Stimulated activated CD8-positive, alpha-beta memory T cell treated with anti-CD3 and anti-CD28 coated beads, Interleukin-15, amount 100 ng/mL, for 24 hours (primary cell): ENCODE results near the gene MBTPS1.

Source experiments
- DNase-seq: peaks from one replicate; pipeline ENCODE4 v3.0.0-alpha.2; 2020; ENCODE audit warnings: low read depth

Gene MBTPS1

DNA sequence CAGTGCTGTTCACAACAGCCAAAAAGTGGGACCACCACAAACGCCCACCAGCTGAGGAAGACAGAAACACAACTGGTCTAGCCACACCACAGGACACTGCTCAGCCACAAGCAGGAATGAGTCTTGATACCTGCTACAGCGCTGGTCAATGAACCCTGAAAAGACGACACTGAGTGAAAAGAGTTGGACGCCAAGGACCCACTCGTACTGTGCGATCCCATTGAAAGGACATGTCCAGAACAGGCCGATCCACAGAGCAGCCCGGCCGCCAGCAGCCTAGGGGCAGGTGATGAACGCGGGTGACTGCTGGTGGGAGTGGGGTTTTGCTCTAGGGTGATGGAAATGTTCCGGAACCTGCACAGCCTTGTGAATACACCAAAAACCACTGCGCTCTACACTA, 63.5 kb downstream of the MBTPS1 start:
- DNase-seq = no peak

DNA sequence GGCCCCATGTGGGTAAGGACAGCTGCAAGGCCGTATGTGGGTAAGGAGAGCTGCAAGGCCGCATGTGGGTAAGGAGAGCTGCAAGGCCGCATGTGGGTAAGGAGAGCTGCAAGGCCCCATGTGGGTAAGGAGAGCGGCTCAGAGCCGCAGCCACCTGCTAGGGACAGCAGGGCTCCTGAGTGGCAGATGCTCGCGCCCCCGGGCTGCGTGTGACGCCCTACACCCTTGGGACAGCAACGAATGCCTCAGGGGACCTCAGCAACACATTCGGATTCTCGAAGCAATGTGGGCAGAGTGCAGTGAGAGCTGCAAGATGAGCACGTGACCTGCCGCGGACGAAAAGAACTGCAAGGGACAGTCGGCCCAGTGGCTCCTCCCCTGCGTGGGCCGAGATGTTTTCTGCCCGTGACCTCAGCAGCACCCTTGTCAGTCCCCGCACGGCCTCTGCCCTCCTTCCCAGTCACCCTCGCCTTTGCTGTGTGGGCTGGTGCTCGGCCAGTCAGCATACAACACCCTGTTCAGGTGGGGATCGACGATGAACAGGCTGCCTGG, 64.6 kb downstream of the MBTPS1 start:
- no peak for DNase-seq

DNA sequence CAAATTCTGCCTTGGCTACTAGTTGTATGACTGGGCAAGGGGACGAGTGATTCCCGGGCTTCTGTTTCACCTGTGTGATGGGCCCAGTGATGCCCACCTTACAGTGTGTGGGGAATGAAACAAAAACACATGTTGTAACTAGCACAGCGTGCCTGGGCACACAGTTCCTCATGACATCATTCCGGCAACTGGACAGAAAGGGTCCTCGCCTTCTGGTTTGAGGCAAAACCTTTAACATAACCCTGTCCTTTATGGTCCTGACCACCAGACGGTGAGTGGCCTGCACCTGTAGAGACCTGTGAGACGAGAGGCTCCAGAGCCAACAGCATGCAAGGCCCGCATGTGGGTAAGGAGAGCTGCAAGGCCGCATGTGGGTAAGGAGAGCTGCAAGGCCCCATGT, 66.4 kb downstream of the MBTPS1 start:
- no peak for DNase-seq

DNA sequence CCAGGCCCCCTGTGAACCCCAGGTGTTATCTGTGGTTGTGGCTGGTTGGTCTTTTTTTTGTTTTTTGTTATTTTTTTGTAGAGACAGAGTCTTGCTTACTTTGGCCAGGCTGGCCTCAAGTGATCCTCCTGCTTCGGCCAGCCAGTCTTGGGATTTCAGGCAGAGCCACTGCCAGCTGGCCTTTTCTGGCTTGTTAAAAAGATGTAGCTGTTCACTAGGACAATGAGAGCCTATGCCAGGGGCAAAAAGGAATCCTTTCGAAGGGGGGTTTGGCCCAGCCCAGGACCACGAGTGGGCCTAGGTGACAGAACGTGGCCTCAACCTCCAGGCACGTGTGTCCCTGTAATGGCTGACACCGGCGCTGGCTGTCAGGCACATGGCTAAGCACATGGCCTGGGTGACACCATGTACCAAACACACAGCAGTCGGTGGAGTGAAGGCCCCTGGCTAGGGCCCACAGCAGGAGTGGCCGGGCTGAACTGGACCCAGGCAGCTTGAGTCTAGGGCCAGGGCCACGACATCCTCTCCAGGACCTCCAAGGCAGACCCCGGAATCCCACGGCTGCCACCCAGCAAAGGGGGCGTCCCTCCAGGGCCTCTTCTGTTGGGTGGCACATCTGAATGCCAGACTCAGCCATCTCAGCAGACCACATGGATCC, 67.2 kb downstream of the MBTPS1 start:
- DNase-seq = no peak

DNA sequence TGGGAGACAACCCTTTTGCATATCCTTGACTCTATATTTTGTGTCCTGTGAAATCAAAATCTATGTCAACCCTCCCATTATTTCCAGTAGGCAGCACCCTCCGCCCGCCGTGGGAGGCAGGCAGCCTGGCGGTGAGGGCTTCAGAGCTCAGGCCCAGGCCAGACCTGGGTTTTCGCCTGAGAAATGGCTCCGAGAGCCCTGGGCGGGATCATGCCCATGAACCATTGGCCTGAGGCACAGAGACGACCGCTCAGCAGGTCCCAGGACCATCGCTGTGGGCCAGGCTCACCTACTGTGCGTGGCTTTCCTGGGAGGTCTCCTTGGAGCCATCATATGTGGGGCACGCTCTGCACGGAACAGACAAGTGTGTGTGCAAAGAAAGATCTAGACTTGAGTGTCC, 67.9 kb downstream of the MBTPS1 start:
- DNase-seq = no peak

DNA sequence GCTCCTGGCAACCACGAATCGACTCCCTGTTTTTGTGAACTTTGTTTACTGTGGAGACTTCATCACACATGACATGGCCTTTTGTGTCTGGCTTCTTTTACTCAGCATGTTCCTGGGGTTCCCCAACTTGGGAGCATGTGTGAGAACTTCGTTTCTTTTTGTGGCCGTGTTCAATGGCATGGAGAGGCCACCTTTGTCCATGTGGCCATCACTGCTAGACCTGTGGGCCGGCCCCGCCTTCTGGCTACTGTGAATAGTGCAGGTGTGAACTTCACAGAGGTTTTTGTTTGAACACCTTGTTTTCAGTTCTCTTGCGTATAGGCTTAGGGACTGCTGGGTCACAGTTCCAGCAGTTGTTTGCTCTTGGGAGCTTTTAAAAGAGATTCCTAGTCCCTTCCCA, 68.5 kb downstream of the MBTPS1 start:
- DNase-seq = no peak

DNA sequence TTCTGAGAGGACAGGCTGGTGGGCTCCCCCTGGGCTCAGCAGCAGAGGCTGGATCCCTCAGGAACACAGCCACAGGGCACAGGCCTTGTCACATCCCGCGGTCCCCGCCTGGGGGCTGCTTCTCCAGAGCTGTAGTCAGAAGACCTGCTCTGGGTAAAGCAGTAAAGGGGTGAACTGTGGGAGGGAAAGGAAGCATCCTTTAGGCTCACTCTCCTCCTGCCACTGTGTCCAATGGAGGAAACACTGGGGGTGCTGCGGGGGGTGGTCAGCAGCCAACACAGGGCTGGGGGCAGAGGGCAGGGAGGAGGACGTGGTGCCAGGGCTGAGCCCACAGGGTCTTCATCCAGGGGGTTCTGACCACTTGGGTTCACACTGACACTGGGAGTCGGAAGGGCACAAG, 69.1 kb downstream of the MBTPS1 start:
- no peak for DNase-seq

DNA sequence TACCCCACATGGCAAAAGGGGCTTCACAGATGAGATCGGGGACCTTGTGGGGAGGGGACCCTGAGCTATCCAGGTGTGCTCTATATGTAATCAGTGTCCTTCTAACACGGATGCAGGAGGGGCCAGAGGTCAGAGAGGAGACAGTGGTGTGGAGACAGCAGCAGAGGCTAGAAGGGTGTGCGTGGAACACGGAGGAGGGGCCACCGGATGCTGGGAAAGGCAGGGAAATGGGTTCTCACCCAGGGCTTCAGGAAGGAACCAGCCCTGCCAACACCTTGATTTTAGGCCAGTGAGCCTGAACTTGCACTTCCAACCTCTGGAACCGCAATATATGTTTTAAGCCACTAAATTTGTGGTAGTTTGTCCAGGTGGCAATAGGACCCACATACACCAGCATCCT, 69.5 kb downstream of the MBTPS1 start:
- DNase-seq = no peak

DNA sequence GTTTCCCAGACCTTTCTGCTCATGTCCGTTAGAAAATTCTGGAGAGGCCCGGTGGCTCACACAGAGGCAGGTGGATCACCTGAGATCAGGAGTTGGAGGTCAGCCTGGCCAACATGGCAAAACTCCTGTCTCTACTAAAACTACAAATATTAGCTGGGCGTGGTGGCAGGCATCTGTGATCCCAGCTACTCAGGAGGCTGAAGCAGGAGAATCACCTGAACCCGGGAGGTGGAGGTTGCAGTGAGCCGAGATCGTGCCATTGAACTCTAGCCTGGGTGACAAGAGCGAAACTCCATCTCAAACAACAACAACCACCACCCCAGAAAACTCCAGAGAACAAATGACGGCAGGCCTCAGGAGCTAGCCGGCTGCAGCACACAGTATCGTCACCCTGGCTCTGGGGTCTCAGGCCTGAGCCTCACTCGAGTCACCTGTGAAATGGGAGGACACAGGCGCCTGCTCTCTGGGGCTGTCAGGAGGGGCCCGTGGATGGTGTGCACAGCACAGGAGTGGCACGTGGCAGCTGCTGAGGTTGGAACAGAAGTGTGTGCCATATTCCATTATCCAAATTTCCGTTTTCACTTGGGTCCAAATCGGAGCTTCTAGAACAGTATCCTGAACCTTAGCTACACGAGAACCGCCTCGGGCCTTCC, 70.8 kb downstream of the MBTPS1 start:
- no peak for DNase-seq

DNA sequence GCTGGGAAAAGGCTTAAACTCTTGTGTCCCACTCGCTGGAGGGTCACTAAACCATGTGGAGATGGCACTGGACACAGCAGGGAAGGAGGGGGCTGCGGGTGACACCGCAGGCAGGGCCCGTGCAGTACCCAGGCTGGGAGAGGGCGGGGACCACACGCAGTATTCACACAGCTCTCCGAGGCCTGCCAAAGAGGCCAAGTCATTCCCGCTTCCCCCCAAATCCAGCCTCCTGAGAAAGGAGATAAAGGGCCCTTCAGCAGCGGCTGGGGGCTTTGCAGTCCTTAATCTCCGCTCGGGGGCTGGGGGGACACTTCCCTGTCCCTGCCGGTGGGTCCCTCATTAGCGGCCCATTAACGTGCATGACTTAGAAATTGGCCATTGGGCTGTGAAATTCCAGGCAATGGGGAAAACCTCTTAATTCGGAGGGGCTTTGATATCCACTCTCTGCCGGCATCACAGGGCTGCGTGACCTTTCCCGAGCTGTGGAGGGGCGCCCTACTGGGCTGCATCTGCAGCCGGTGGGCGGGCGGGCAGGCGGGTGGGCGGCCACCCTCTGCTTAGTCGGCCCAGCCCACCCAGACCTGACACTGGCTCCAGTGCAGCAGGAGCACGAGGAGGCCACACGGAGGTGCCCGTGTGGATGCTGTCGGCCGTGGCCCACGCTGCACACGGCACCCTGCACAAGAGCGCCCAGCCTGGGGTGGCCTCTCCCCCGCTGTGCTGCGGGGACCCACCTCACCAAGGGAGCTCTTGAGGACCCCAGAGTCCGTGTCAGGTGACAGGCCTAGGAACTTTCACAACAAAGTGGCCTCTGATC, 71.5 kb downstream of the MBTPS1 start:
- DNase-seq = no peak

DNA sequence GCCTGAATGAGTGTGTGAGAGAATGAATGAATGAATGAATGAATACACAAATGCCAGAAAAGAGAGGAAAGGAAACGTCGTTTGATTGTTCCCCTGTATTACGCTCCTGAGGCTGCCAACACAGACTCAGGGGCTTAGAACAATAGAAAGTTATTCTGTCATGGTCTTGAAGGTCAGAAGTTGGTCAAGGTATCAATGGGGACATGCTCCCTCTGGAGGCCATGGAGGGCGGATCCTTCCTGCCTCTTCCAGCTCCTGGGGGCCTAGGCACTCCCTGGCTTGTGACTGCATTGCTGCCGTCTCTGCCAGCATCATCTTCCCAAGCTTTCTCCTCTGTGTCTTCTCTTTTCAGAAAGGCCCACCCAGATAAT, 72.6 kb downstream of the MBTPS1 start:
- no peak for DNase-seq

DNA sequence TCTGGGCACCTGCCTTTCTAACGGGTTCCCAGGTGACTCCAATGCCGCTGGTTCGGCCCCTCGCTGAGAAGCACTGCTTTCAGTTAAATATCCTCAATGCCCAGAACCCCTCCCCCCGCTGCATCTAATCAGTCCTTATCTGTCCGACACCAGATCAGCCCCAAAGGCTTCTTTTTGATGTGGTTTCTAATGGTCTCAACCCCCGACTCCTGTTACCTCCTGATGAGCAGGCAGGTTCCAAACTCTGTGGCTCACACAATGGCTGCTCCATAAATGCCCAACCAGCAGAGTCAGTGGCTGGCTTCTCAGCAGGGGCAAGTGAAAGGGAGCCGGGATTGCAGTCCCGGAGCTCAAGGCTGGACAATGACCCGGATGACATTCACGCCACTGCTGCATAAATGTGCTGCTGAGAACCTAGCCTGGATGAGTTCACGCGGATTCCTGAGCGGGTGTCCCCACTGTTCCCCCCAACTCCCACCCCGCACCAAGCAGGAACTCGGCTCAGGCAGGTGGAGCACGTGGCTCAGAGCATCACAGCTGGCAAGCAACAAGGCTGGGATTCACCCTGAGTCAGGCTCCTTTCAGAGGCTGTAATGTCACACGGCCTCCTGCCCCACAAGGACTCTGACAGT, 73.1 kb downstream of the MBTPS1 start:
- no peak for DNase-seq

DNA sequence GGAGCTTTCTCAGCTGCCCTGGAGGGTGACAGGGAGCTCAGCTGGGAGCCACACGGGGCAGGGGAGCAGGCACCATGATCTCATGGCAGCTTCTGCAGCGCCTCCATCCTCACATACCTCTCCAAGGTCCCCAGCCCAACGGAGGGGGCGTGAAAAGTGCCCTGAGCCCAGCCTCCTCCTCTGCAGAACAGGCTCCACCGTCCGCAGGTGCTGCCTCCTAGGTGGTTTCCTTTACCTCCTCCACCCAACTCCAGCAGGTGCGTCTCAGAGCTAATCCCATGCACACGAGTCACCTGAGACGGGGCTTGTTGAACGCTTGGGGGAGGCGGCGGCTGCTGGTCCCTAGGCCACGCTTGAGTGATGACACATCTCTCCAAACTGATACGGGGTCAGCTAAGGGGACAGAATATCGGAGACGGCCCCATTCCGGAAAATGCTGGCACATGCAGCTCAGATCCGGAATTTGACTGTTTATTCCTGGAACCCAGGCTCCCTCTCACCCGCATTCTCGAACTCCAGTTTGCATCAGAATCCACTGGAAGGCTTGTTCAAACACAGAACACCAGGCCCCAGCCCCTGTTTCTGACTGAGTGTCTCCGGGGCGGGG, 73.8 kb downstream of the MBTPS1 start:
- no peak for DNase-seq

DNA sequence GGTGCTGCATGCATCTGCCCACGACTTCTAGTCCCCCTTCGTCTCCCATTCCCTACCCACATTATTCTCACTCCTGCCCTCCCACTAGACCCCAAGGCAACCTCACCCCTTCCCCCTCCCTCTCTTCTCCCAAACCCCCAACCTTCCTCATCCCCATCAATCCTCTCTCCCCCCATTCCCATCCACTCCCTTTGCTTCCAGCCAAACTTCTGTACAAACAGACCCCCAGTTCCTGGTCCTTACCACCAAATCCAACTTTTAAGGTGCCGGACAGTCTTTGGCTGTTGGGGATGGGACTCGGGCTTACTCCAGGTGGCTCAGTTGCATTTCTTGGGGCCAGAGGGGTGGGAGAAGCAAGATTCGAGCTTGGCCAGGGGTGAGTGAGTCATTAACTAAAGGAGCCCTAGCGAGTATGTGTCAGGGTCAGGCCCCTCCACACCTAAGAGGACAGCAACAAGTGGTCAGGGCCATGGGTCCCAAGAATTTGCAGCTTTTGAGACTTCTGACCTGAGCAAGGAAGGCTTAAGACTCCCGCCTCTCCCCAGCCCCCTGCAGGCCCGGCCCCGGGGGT, 74.3 kb downstream of the MBTPS1 start, which contains the start of gene SLC38A8:
Gene SLC38A8 (minus strand): TSS at position 488 of the 571 bp plus-strand sequence. CDS start 638 bp downstream, outside the sequence.
- no peak for DNase-seq

DNA sequence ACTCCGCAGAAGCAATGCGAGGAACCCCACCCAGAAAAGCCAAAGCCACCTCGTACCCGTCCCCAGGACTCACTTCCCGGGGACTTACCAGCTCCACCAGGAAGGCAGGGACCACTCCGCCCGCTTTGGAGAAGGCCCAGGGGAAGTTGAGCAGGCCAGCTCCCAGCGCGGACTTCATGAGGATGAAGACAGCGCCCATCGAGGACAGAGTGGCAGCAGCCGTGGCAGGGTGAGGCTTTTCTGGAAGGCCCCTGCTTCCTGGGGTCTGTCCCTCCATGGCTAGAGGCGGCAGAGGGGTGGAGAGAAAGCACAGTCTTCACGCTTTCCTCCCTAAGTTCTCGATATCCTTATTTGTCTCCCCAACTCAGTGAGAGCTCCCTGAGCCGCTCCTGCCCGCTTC, 74.9 kb downstream of the MBTPS1 start:
- no peak for DNase-seq

DNA sequence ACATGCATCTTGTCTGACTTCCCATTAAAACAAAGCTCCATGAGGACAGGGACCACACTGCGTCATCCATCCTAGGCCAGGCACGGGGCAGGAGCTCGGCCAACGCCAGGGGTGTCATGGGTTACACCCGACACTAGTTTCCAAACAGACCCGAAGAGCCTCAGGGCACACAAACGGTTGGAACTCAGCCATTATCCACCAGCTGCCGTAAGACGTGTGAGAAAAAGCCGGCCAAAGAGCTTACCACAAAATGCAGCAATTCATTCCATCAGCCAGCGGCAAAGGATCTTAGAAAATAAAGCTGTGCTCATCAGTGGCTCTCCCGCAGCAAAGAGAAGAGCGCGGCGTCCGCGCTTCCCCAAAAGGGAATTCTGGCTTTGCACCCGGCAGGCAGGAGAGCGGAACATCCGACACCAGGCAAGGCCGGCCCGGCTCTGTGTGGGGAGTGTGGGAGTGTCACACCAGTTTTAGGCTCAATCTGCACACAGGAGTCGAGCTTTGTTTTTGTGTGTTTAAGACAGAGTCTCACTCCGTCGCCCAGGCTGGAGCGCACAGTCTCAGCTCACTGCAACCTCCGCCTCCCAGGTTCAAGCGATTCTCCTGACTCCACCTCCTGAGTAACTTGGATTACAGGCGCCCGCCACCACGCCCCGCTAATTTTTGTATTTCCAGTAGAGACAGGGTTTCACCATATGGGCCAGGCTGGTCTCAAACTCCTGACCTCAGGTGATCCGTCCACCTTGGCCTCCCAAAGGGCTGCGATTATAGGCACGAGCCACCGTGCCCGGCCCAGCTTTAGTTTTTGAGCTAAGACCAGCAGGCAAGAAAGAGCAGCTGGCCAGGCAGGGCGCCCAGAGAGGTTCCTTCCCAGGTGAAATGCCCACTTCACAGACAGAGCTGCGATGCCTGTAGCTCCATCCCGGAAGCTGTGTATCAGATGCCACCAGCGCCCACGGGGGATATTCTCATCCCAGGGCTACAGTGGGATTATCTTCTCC, 75.6 kb downstream of the MBTPS1 start:
- DNase-seq = no peak

DNA sequence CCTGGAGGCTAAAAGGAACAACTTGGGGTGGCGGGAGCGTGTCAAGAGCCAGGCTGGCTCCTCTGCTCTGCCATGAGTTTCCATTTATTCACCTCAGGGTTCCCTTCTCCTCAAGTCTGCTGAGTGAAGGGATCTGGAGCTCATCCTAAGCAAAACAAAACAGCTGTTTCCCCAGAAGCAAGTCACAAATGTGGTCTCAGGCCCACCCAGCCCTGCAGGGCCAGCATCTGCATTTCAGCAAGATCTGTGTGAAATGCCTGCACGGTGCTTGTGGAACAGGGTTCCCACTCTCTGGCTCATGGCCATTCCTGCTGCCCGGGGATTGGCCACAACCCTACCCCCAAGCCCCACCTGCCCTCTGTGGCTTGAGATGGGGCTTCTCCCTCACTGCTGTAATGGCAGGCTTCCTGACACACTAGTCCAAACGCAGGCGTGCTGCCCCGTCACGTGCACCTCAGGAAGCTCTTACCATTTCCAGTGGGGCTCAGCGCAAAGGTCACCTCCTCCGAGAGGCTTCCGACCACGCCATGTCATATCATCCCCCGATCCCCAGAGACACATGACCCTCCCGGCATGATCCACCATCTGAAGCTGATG, 76.4 kb downstream of the MBTPS1 start:
- no peak for DNase-seq

DNA sequence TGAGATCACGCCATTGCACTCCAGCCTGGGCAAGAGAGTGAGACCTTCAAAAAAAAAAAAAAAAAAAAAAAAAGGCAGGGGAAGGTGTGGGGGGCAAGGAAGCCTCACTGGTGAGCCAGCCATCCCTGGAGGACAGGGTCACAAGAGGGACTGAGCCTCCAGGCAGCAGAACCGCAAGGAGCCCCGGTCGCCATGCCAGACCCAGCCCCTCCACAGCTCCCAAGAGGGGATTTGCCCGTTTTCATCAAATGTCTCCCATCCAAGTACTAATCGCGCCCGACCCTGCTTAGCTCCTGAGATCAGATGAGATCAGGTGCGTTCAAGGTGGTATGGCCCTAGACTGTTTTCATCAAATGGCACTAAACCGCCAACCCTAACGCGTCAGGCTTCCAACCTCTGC, 77.0 kb downstream of the MBTPS1 start:
- DNase-seq = no peak

DNA sequence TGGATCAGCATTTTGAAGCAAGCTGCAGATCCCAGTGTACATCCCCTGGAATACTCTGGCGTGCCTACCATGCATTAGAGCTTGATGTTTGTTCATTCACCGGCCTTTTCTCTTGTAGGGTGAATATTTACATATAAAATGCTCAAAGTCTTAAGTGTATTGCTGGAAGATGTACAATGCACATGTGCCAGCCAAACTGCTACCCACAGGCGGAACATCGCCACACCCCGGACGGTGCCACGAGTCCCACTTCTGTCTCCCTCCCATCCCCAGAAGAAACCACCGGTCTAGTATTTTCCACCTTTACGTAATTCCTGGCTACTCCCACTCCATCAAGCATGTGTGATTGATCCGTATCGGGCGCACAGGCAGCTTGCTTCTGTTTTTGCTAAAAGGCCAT, 78.3 kb downstream of the MBTPS1 start:
- DNase-seq = no peak

DNA sequence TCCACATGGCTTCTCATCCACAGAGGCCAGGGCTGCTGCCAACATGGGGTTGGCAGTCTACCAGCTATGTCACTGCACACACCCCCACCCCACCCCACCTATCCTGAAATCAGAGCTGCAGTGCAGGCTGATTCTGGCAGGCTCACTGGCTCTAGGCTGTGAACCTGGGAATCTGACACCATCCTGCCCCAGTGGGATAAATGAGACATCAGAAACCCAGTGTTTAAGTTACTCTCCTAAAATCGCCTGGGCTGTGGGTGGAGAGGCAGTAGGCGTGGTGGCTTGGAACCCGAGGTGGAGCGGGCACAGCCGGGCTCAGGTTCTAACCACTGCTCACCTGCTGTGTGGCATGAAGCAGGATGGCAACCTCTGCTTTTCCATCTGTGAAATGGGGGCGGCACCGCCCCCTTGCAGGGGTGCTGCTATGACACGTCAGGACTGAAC, 79.7 kb downstream of the MBTPS1 start:
- DNase-seq = no peak
